Ectodermal cell (in vitro differentiated cells): ENCODE results near the gene PGP.

ENCODE experiments used
- H3K27ac ChIP-seq: 2 replicates; pipeline ENCODE4 v1.7.0; 2013; ENCODE audit warnings: mild to moderate bottlenecking, low read depth, low read length; ENCODE audit not compliant: insufficient read depth, poor library complexity, severe bottlenecking
- H3K27me3 ChIP-seq: 2 replicates; pipeline ENCODE4 v1.7.0; 2013; ENCODE audit warnings: mild to moderate bottlenecking, low read length; ENCODE audit not compliant: insufficient read depth, control insufficient read depth, poor library complexity, severe bottlenecking
- H3K36me3 ChIP-seq: one replicate; pipeline ENCODE4 v1.7.0; 2013; ENCODE audit warnings: low read length; ENCODE audit not compliant: control insufficient read depth, insufficient read depth
- H3K4me1 ChIP-seq: one replicate; pipeline ENCODE4 v1.7.0; 2013; ENCODE audit warnings: low read length; ENCODE audit not compliant: control insufficient read depth, insufficient read depth
- H3K4me3 ChIP-seq: 2 replicates; pipeline ENCODE4 v1.7.0; 2013; ENCODE audit warnings: low read depth, low read length, control low read depth; ENCODE audit not compliant: insufficient read depth
- H3K9me3 ChIP-seq: 2 replicates; pipeline ENCODE4 v1.7.0; 2013; ENCODE audit warnings: mild to moderate bottlenecking, low read length, moderate library complexity; ENCODE audit not compliant: control insufficient read depth
- WGBS, 2 experiments: methylation state at CpG; one replicate each; pipeline ENCODE4 v1.1.7; 2013; ENCODE audit warnings: missing lambda C conversion rate in 2 of 2; 5-methylcytosine and 5-hydroxymethylcytosine counted together

Gene PGP

GRCh38 chr16:2232094-2232990 is 17.7 kb upstream of the PGP start:
- peaks cover 35% of the 10 kb centered on the region for H3K36me3 ChIP-seq
- peaks cover 18% of the 10 kb centered on the region for H3K27me3 ChIP-seq
- H3K4me3 ChIP-seq = no peak overlapping the region
- no peak overlapping the region for H3K27ac ChIP-seq
- H3K9me3 ChIP-seq = no peaks in the 10 kb centered on the region
- 93 to 94% methylated on average over 41 of the region's 41 CpGs for WGBS, 2 experiments
- peaks cover 6% of the 10 kb centered on the region for H3K4me1 ChIP-seq

- Histone ChIP-seq H3K4me3 (no peak overlapping the region), H3K36me3 (peaks cover 35% of the 10 kb centered on the region), H3K9me3 (no peaks in the 10 kb centered on the region), H3K27ac (no peak overlapping the region), H3K4me1 (peaks cover 3% of the 10 kb centered on the region), H3K27me3 (peaks cover 8% of the 10 kb centered on the region)
- 95% methylated on average over 29 of the region's 29 CpGs for WGBS, 2 experiments
Observed at GRCh38 chr16:2231016-2231931, 16.6 kb upstream of the PGP start.

DNA sequence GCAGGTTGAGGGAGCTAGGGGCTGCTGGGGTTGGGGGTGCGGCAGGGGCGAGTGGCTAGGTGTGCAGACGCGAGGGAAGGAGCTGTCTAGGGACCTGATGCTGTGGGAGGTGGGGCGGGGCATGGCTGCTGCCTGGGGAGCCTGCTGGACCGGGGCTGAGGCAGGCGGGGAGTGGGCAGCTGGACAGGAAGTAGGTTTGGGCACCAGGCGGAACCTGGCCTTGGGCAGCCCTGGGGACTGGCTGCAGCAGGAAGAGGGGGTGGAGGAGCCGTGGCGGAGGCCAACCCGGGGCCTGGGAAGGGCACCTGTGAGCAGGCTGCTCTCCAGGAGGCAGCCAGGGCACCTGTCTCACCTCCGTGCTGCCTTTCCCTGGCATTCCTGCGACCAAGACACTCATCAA is 15.7 kb upstream of the PGP start:
- Histone ChIP-seq H3K27ac (no peak overlapping the region), H3K27me3 (no peaks in the 10 kb centered on the region), H3K9me3 (no peaks in the 10 kb centered on the region), H3K36me3 (peaks cover 32% of the 10 kb centered on the region), H3K4me3 (no peak overlapping the region), H3K4me1 (no peaks in the 10 kb centered on the region)
- WGBS, 2 experiments = 93 to 97% methylated on average over 13 of the region's 13 CpGs

- peaks cover 26% of the 10 kb centered on the region for H3K36me3 ChIP-seq
Observed at GRCh38 chr16:2229632-2230250, 15.1 kb upstream of the PGP start.

GRCh38 chr16:2229091-2229490 is 14.5 kb upstream of the PGP start:
- Histone ChIP-seq H3K4me3 (no peak overlapping the region), H3K9me3 (no peaks in the 10 kb centered on the region), H3K27me3 (no peaks in the 10 kb centered on the region), H3K27ac (no peak overlapping the region), H3K36me3 (peaks cover 26% of the 10 kb centered on the region), H3K4me1 (no peaks in the 10 kb centered on the region)
- WGBS, 2 experiments = 94 to 96% methylated on average over 12 of the region's 12 CpGs

More at GRCh38 chr16:2229632-2230250, 15.1 kb upstream of the PGP start:
- Histone ChIP-seq H3K27ac (no peak overlapping the region), H3K27me3 (no peaks in the 10 kb centered on the region), H3K4me3 (no peak overlapping the region), H3K4me1 (no peaks in the 10 kb centered on the region), H3K9me3 (no peaks in the 10 kb centered on the region)
- WGBS, 2 experiments = 95% methylated on average over 23 of the region's 23 CpGs

GRCh38 chr16:2228161-2228824 is 13.7 kb upstream of the PGP start:
- H3K4me3 ChIP-seq = no peak overlapping the region
- H3K4me1 ChIP-seq = no peaks in the 10 kb centered on the region
- 95 to 97% methylated on average over 25 of the region's 25 CpGs for WGBS, 2 experiments
- no peaks in the 10 kb centered on the region for H3K9me3 ChIP-seq
- no peak overlapping the region for H3K27ac ChIP-seq
- peaks cover 20% of the 10 kb centered on the region for H3K36me3 ChIP-seq
- no peaks in the 10 kb centered on the region for H3K27me3 ChIP-seq

DNA sequence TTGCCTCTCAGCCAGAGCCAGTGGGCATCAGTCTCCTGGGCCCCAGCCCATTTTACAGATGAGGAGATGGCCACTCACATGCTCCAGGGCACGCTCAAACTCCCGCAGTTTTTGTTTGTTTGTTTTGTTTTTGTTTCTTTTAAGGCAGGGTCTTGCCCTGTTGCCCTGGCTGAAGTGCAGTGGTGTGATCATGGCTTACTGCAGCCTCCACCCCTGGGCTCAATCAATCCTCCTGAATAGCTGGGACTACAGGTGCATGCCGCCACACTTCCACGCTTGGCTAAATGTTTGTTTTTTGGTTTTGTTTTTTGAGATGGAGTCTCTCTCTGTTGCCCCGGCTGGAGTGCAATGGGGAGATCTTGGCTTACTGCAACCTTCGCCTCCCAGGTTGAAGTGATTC is 12.3 kb upstream of the PGP start:
- WGBS, 2 experiments = 95 to 96% methylated on average over 6 of the region's 6 CpGs
- Histone ChIP-seq H3K36me3 (peaks cover 18% of the 10 kb centered on the region), H3K4me1 (no peaks in the 10 kb centered on the region), H3K9me3 (no peaks in the 10 kb centered on the region), H3K4me3 (no peak overlapping the region), H3K27me3 (no peaks in the 10 kb centered on the region), H3K27ac (no peak overlapping the region)

DNA sequence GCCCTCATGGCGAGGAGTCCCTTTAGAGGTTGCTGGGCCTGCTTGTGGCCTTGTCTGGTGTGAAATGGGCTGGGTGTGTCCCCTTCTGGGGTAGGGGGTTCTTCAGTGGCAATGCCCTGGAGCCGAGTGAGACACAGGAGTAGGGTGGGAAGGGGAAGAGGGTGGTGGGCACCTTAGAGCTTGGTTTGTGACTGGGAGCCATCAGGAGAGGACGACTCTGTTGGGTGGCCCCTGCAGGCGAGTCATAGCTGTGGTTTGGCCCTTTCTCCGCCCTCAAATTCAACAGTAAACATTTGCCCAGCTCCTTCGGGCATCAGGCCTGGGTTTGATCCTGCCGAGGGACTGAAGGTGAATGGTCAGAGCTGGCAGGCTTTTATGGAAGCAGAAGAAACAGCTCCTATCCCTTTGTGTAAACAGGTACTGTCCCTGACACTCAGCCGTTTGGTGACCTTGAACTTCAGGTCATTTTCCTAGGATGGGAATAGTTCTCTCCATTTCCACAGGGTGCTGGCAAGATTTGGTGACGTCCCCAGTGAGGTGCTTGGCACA is 11.7 kb upstream of the PGP start:
- Histone ChIP-seq H3K27me3 (no peaks in the 10 kb centered on the region), H3K4me3 (no peak overlapping the region), H3K36me3 (peaks cover 13% of the 10 kb centered on the region), H3K27ac (no peak overlapping the region), H3K4me1 (no peaks in the 10 kb centered on the region), H3K9me3 (no peaks in the 10 kb centered on the region)
- 92% methylated on average over 9 of the region's 9 CpGs for whole genome bisulfite sequencing, 2 experiments

- WGBS, 2 experiments = 11% methylated on average over 22 of the region's 22 CpGs
- Histone ChIP-seq H3K27me3 (no peaks in the 10 kb centered on the region), H3K27ac (no peak overlapping the region), H3K36me3 (peaks cover 10% of the 10 kb centered on the region), H3K4me3 (peak overlapping the region; percentile 97), H3K4me1 (no peaks in the 10 kb centered on the region), H3K9me3 (no peaks in the 10 kb centered on the region)
Observed at GRCh38 chr16:2223942-2224486, 9.4 kb upstream of the PGP start.
